Measurements from ENCODE around the gene TOP1. TPM values are rescaled to one million over a fixed set of nuclear protein-coding genes. Genes with fewer than 3 reads are reported as not detected.
A peak's percentile ranks its signal among the peaks of the same experiment; 100 is the strongest.

TOP1 gene
- total and polyA plus RNA-seq, 9 of the 15 experiments (the other 6 are each of a cell fraction or from before 2014, with no cell fraction given), result 26.4 to 127 (median 39.6) TPM

DNA sequence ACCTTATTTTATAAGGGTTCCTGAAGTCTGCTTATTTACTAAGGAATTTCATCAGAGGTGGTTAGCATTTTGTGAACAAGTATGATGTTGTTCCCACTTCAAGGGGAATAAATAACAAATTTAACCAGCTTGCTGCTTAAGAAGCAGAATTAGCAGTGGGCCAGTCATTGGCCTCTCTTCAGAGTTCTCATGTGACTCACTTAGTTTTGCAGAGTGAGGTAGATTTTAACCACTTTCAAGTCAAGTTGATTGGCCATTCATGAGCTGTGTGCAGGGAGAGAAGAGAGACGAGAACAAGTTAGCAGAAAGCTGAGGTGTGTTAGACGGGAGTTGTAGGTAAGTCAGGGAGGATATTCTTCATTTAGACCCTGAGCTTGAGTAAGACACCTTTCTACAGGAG is 18.1 kb downstream of the TOP1 start:
- Histone ChIP-seq H3K9me1 (ENCODE audit: control insufficient read depth, insufficient read depth, low read length) (no peaks in the 10 kb centered on the region), H4K20me1 (replicated peaks; ENCODE audit: control insufficient read depth, insufficient read depth, low read length) (peaks cover 11% of the 10 kb centered on the region; the same call in 1 of the 2 replicates), H3K4me1 (replicated peaks in 1 of 2; ENCODE audit: control insufficient read depth in 2 of 2, insufficient read depth in 2 of 2, low read length in 2 of 2) (peaks cover 21 to 71% of the 10 kb centered on the region in 2 experiments), H3K27me3 (ENCODE audit: control insufficient read depth in 2 of 2, insufficient read depth in 2 of 2, low read length in 2 of 2) (no peaks in the 10 kb centered on the region), H3K9me3 (replicated peaks; ENCODE audit: control insufficient read depth, insufficient read depth, low read depth, low read length) (no peaks in the 10 kb centered on the region), H3K79me2 (ENCODE audit: control insufficient read depth, insufficient read depth, low read length) (peaks cover 97% of the 10 kb centered on the region), H3K4me3 (no peak overlapping the region), H3K4me2 (ENCODE audit: insufficient read depth, low read length) (peak overlapping the region; percentile 52), H3K9ac (ENCODE audit: insufficient read depth in 1 of 2, low read depth in 2 of 2, low read length in 2 of 2) (peak overlapping the region in 1 of 2 experiments; percentile 13; a peak in 1 of 4 replicates), H2AFZ (ENCODE audit: low read depth, low read length) (no peak overlapping the region), H3K36me3 (ENCODE audit: control insufficient read depth, insufficient read depth, low read length) (peaks cover 8% of the 10 kb centered on the region; the same call in 2 of the 3 replicates), H3K27ac (ENCODE audit: extremely low read depth, low read depth, low read length) (peak overlapping the region; percentile 82; the same call in 1 of the 3 replicates)
- CTCF ChIA-PET (ENCODE audit: low intra/inter-chr PET ratio), result no interaction called here
- 0 out of 3 replicates have a peak, but pooled peaks have one; percentile 3 for ATAC-seq
- intact Hi-C loops (cut with micrococcal nuclease), result loop anchor here (2.0 kb wide), 1 partner anchor 14 kb away; no protein-coding TSS in a partner anchor
- BruUV-seq (replicated peaks), result no TSS peak
- POLR2A ChIA-PET, result interaction anchor here (1.2 to 10.0 kb wide), 5 partner anchors 14 to 48 kb away, joined by 4 to 125 read pairs (median 4); partner anchors contain the start of gene TOP1
- no peak for TF ChIP-seq TRIM24 (IDR thresholded peaks at IDR 0.05)
- no peak for TF ChIP-seq CREB3L1 (IDR thresholded peaks at IDR 0.05; ENCODE audit: borderline replicate concordance, low read depth)
- TF ChIP-seq MTA2 (IDR thresholded peaks at IDR 0.05; ENCODE audit: low read depth), result no peak
- TF ChIP-seq BRF1 (IDR thresholded peaks at IDR 0.05; ENCODE audit: borderline replicate concordance, extremely low read depth, insufficient read length), result no peak
- no peak for TF ChIP-seq HIVEP1 (CRISPR knock-in tag; IDR thresholded peaks at IDR 0.05)
- no peak for TF ChIP-seq NFRKB (IDR thresholded peaks at IDR 0.05; ENCODE audit: low read depth)
- TF ChIP-seq ZNF354B (CRISPR knock-in tag; IDR thresholded peaks at IDR 0.05), result no peak
- DNase-seq (ENCODE audit: extremely low read depth in 1 of 4, low spot score in 3 of 4), result peak in 1 of 4 experiments; percentile 44
- in situ Hi-C loops (cut with MboI), result no loop called here
- 35% methylated on average over 2 of the region's 2 CpGs for WGBS (ENCODE audit: insufficient coverage, low coverage, missing lambda C conversion rate)
- FAIRE-seq, result no peak
